Neural cell (in vitro differentiated cells): ENCODE data around the gene FTCDNL1. TPM values are rescaled to one million over a fixed set of nuclear protein-coding genes. Genes with fewer than 3 reads are reported as not detected.

Experiments used
- H2AFZ ChIP-seq: fragments of 200-600, 300-800 bp; sonication (generic), shearing (Covaris generic); 2 replicates; pipeline ENCODE4 v1.6.0; 2014; ENCODE audit warnings: low read depth, mild to moderate bottlenecking, antibody characterized with exemption, low read length, moderate library complexity
- H3F3A ChIP-seq: fragments of 200-600 bp; shearing (Covaris generic); 2 replicates; pipeline ENCODE4 v1.6.1; 2016; ENCODE audit warnings: mild to moderate bottlenecking, moderate library complexity, mixed read lengths, antibody characterized with exemption, low read length; ENCODE audit not compliant: insufficient read depth, poor library complexity, severe bottlenecking
- H3K27ac ChIP-seq: fragments of 200-600, 300-800 bp; sonication (generic), shearing (Covaris generic); 2 replicates; pipeline ENCODE4 v1.5.1; 2014; ENCODE audit warnings: mild to moderate bottlenecking, low read length, moderate library complexity
- H3K27me3 ChIP-seq: fragments of 300-800, 200-600 bp; sonication (generic), shearing (Covaris generic); 2 replicates; pipeline ENCODE4 v1.6.0; 2014; ENCODE audit warnings: mild to moderate bottlenecking, low read depth, low read length, moderate library complexity; ENCODE audit not compliant: insufficient read depth
- H3K36me3 ChIP-seq: fragments of 300-800, 200-600 bp; sonication (generic), shearing (Covaris generic); 2 replicates; pipeline ENCODE4 v1.5.1; 2014; ENCODE audit warnings: mild to moderate bottlenecking, antibody characterized with exemption, low read length, moderate library complexity; ENCODE audit not compliant: insufficient read depth
- H3K4me2 ChIP-seq: fragments of 300-800, 200-600 bp; sonication (generic), shearing (Covaris generic); 2 replicates; pipeline ENCODE4 v1.6.0; 2014; ENCODE audit warnings: mild to moderate bottlenecking, low read length
- H3K4me3 ChIP-seq: fragments of 300-800, 200-600 bp; sonication (generic), shearing (Covaris generic); 2 replicates; pipeline ENCODE4 v1.5.1; 2014; ENCODE audit warnings: mild to moderate bottlenecking, low read length, moderate library complexity
- H3K79me2 ChIP-seq: fragments of 200-600 bp; shearing (Covaris generic); replicated peaks from 2 replicates; pipeline ENCODE4 v1.6.0; 2014; ENCODE audit warnings: mild to moderate bottlenecking, low read length, moderate library complexity; ENCODE audit not compliant: insufficient read depth
- H3K9ac ChIP-seq: fragments of 300-800, 200-600 bp; sonication (generic), shearing (Covaris generic); 2 replicates; pipeline ENCODE4 v1.6.1; 2016; ENCODE audit warnings: mild to moderate bottlenecking, low read length, mixed read lengths
- H3K9me2 ChIP-seq: fragments of 200-600 bp; shearing (Covaris generic); 2 replicates; pipeline ENCODE4 v1.6.1; 2016; ENCODE audit warnings: mild to moderate bottlenecking, low read length, mixed read lengths; ENCODE audit not compliant: insufficient read depth
- H3K9me3 ChIP-seq: fragments of 200-600, 300-800 bp; sonication (generic), shearing (Covaris generic); 2 replicates; pipeline ENCODE4 v1.6.1; 2016; ENCODE audit warnings: mild to moderate bottlenecking, mixed run types, low read length, moderate library complexity, mixed read lengths
- H4K20me1 ChIP-seq: fragments of 200-600 bp; shearing (Covaris generic); 2 replicates; pipeline ENCODE4 v1.6.1; 2016; ENCODE audit warnings: mild to moderate bottlenecking, mixed run types; ENCODE audit not compliant: insufficient read depth
- EP300 ChIP-seq: fragments of 450-650 bp; conservative IDR thresholded peaks from 2 replicates; pipeline ENCODE4 v1.6.1; 2014; ENCODE audit warnings: antibody characterized with exemption, mild to moderate bottlenecking, moderate library complexity; ENCODE audit not compliant: poor library complexity, severe bottlenecking
- EZH2 ChIP-seq: fragments of 200-600, 300-800 bp; shearing (Covaris generic), sonication (generic); IDR thresholded peaks from 2 replicates; pipeline ENCODE4 v1.6.1; 2014; ENCODE audit warnings: antibody characterized with exemption, low read length, borderline replicate concordance, mild to moderate bottlenecking; ENCODE audit not compliant: insufficient read depth, poor library complexity, severe bottlenecking
- MXI1 ChIP-seq: fragments of 450-650 bp; conservative IDR thresholded peaks from 2 replicates; pipeline ENCODE4 v1.6.1; 2014; ENCODE audit warnings: antibody characterized with exemption, mild to moderate bottlenecking; ENCODE audit not compliant: poor library complexity, severe bottlenecking
- POLR2AphosphoS5 ChIP-seq: IDR thresholded peaks from 2 replicates; pipeline ENCODE4 v1.6.1; 2012
- RAD21 ChIP-seq: fragments of 450-650 bp; conservative IDR thresholded peaks from 2 replicates; pipeline ENCODE4 v1.6.1; 2014; ENCODE audit warnings: antibody characterized with exemption, mild to moderate bottlenecking, moderate library complexity
- SMC3 ChIP-seq: fragments of 450-650 bp; conservative IDR thresholded peaks from 2 replicates; pipeline ENCODE4 v1.6.1; 2014; ENCODE audit warnings: antibody characterized with exemption, mild to moderate bottlenecking, moderate library complexity; ENCODE audit not compliant: poor library complexity
- TAF1 ChIP-seq: IDR thresholded peaks from 2 replicates; pipeline ENCODE4 v1.6.1; 2012; ENCODE audit warnings: low read depth
- polyA plus RNA-seq: library from polyadenylated mRNA; depleted of rRNA; stranded (reverse); fragments of >200 nt; gene quantifications from 2 replicates; pipeline ENCODE4 v1.2.3, GENCODE V29; 2014
- TF ChIP-seq, protein P1 (sequence below): fragments of 450-650 bp; IDR thresholded peaks from 2 replicates; pipeline ENCODE4 v1.5.1; 2014; ENCODE audit warnings: antibody characterized with exemption, mild to moderate bottlenecking, moderate library complexity; ENCODE audit not compliant: poor library complexity, severe bottlenecking
- TF ChIP-seq, protein P2 (sequence below): IDR thresholded peaks from 2 replicates; pipeline ENCODE4 v1.6.1; 2012; ENCODE audit warnings: borderline replicate concordance

The FTCDNL1 gene
- polyA plus RNA-seq, 1 donor from 2014 or later: not detected

DNA sequence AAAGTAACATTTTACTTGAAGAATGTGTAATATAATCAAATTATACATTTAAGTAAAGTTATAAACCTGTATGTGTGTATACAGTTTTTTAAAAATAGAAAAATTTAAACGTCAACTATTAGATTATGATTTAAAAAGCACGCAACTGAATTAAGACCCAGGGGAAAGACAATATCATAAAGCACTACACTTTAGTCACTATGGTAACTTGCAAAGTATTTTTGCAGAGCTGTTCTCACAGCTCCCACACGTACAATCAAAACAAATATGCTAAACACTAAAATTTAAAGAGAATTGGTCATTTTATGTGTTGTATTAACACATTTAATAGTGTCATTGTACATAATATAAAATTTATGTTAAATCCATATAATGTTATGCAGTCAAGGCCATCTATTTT is 59.7 kb downstream of the FTCDNL1 start:
- Histone ChIP-seq H3K9me3 (no peaks in the 10 kb centered on the region), H3K9ac (no peak overlapping the region), H3K79me2 (no peaks in the 10 kb centered on the region), H3K4me2 (no peak overlapping the region), H3K9me2 (no peaks in the 10 kb centered on the region), H3K36me3 (no peaks in the 10 kb centered on the region), H4K20me1 (no peaks in the 10 kb centered on the region), H3K4me3 (no peak overlapping the region), H3K27ac (no peak overlapping the region), H3F3A (no peaks in the 10 kb centered on the region), H3K27me3 (no peaks in the 10 kb centered on the region), H2AFZ (no peak overlapping the region)
- no peak for TF ChIP-seq EP300
- TF ChIP-seq EZH2: no peak
- TF ChIP-seq, protein P1, sequence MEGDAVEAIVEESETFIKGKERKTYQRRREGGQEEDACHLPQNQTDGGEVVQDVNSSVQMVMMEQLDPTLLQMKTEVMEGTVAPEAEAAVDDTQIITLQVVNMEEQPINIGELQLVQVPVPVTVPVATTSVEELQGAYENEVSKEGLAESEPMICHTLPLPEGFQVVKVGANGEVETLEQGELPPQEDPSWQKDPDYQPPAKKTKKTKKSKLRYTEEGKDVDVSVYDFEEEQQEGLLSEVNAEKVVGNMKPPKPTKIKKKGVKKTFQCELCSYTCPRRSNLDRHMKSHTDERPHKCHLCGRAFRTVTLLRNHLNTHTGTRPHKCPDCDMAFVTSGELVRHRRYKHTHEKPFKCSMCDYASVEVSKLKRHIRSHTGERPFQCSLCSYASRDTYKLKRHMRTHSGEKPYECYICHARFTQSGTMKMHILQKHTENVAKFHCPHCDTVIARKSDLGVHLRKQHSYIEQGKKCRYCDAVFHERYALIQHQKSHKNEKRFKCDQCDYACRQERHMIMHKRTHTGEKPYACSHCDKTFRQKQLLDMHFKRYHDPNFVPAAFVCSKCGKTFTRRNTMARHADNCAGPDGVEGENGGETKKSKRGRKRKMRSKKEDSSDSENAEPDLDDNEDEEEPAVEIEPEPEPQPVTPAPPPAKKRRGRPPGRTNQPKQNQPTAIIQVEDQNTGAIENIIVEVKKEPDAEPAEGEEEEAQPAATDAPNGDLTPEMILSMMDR: no peak
- TF ChIP-seq RAD21: no peak
- TF ChIP-seq TAF1: no peak
- TF ChIP-seq, protein P2, sequence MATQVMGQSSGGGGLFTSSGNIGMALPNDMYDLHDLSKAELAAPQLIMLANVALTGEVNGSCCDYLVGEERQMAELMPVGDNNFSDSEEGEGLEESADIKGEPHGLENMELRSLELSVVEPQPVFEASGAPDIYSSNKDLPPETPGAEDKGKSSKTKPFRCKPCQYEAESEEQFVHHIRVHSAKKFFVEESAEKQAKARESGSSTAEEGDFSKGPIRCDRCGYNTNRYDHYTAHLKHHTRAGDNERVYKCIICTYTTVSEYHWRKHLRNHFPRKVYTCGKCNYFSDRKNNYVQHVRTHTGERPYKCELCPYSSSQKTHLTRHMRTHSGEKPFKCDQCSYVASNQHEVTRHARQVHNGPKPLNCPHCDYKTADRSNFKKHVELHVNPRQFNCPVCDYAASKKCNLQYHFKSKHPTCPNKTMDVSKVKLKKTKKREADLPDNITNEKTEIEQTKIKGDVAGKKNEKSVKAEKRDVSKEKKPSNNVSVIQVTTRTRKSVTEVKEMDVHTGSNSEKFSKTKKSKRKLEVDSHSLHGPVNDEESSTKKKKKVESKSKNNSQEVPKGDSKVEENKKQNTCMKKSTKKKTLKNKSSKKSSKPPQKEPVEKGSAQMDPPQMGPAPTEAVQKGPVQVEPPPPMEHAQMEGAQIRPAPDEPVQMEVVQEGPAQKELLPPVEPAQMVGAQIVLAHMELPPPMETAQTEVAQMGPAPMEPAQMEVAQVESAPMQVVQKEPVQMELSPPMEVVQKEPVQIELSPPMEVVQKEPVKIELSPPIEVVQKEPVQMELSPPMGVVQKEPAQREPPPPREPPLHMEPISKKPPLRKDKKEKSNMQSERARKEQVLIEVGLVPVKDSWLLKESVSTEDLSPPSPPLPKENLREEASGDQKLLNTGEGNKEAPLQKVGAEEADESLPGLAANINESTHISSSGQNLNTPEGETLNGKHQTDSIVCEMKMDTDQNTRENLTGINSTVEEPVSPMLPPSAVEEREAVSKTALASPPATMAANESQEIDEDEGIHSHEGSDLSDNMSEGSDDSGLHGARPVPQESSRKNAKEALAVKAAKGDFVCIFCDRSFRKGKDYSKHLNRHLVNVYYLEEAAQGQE: no peak
- no peak for TF ChIP-seq POLR2AphosphoS5
- no peak for TF ChIP-seq MXI1
- TF ChIP-seq SMC3: no peak

DNA sequence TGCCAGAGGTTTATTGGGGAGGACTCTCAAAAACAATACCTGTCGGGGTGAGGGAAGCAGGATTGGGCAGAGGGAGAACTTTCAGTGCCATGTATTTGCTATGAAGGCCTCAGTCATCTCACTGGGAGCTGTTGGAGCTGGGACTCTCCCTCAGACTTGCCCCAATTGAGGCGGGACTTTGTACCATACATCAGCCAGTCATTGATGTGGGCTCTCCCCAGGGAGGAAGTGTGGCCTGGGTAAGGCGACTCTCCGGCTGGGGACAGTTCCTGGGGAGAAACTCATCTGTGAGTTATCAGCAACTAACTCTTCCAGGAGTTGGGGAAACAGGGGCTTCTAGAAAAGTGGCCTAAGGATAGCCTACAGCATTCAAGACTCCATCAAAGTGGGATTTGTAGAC is 66.5 kb downstream of the FTCDNL1 start:
- no peaks in the 10 kb centered on the region for H3K36me3 ChIP-seq
- H3K9me3 ChIP-seq: no peaks in the 10 kb centered on the region
- H3K4me2 ChIP-seq: no peak overlapping the region
- no peaks in the 10 kb centered on the region for H3K27me3 ChIP-seq
- H3K9ac ChIP-seq: no peak overlapping the region
- no peaks in the 10 kb centered on the region for H3K79me2 ChIP-seq
- no peak overlapping the region for H2AFZ ChIP-seq
- H3K9me2 ChIP-seq: no peaks in the 10 kb centered on the region
- H3F3A ChIP-seq: no peaks in the 10 kb centered on the region
- H3K27ac ChIP-seq: no peak overlapping the region
- no peak overlapping the region for H3K4me3 ChIP-seq
- H4K20me1 ChIP-seq: no peaks in the 10 kb centered on the region
- no peak for TF ChIP-seq RAD21

DNA sequence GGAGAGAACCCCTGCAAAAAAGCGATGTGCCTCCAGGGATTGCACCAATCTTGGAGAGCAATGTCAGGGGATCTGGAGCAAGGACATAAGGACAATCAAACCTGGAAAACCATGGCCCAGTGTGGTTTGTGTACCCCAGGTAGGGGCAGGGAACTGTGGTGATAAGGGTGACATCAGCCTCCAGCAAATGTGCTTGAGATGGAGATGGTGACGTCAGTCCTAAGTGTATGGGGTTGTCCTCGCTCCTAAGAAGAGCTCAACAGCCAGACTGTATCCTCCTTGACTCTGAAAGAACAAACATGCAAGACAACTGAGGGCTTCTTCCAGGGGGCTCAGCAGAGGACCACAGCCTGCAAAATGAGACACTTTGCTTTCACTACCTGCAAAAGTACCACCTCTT is 71.4 kb downstream of the FTCDNL1 start:
- Histone ChIP-seq H2AFZ (no peak overlapping the region), H3K79me2 (no peaks in the 10 kb centered on the region), H3K4me2 (no peak overlapping the region), H3K27ac (no peak overlapping the region), H3K4me3 (no peak overlapping the region), H3K36me3 (no peaks in the 10 kb centered on the region), H3F3A (no peaks in the 10 kb centered on the region), H3K9me2 (no peaks in the 10 kb centered on the region), H3K9ac (no peak overlapping the region), H4K20me1 (no peaks in the 10 kb centered on the region), H3K27me3 (no peaks in the 10 kb centered on the region), H3K9me3 (no peaks in the 10 kb centered on the region)
- TF ChIP-seq MXI1 (no peak), POLR2AphosphoS5 (no peak), EP300 (no peak)
- TF ChIP-seq, protein P1: no peak
- TF ChIP-seq, protein P2: no peak
